HEK293 (cell line): ENCODE results near the gene ACIN1.

Source experiments
- CTCF ChIA-PET: fragments of 350-600 bp; formaldehyde crosslinking; extraction: SDS; loops from one replicate; lab custom pipeline; 2021; ENCODE audit warnings: antibody characterized with exemption; lab: Yijun Ruan, JAX
- POLR2A ChIA-PET: fragments of 300-600 bp; formaldehyde crosslinking; extraction: SDS; loops from one replicate; lab custom pipeline; 2020; ENCODE audit warnings: antibody characterized with exemption, inconsistent platforms; lab: Yijun Ruan, JAX
- H3K27ac ChIP-seq: fragments of 200-500 bp; sonication (Bioruptor generic); 2 replicates; pipeline ENCODE4 v1.5.1; 2014; ENCODE audit warnings: low read depth, low read length, control low read depth, inconsistent platforms; ENCODE audit errors: extremely low read depth
- H3K36me3 ChIP-seq, 2 experiments: fragments of 200-500 bp in 1 of 2; sonication (Bioruptor generic) in 1 of 2; 1 replicate in 1 of 2; 2 replicates in 1 of 2; pipeline ENCODE4 v1.5.1; 2014 to 2017; ENCODE audit warnings: inconsistent platforms in 2 of 2, low read length in 2 of 2; ENCODE audit not compliant: control insufficient read depth in 2 of 2, insufficient read depth in 1 of 2
- H3K4me1 ChIP-seq: fragments of 200-500 bp; sonication (Bioruptor generic); 2 replicates; pipeline ENCODE4 v1.5.1; 2014; ENCODE audit warnings: mild to moderate bottlenecking, low read length, inconsistent platforms; ENCODE audit not compliant: control insufficient read depth, insufficient read depth
- H3K4me3 ChIP-seq: 2 replicates; pipeline ENCODE4 v1.5.1; 2011; ENCODE audit warnings: low read depth, mild to moderate bottlenecking, control low read depth, low read length, moderate library complexity
- H3K9me3 ChIP-seq: fragments of 200-500 bp; sonication (Bioruptor generic); 2 replicates; pipeline ENCODE4 v1.5.1; 2014; ENCODE audit warnings: low read depth, low read length, inconsistent platforms; ENCODE audit not compliant: control insufficient read depth, insufficient read depth
- ELK4 ChIP-seq: IDR thresholded peaks from 2 replicates; pipeline ENCODE4 v1.6.1; 2011; ENCODE audit warnings: mild to moderate bottlenecking, low read depth, low read length, borderline replicate concordance
- OVOL3 ChIP-seq: fragments of 450-650 bp; formaldehyde crosslinking; IDR thresholded peaks from 2 replicates; pipeline ENCODE4 v1.5.1; 2016; ENCODE audit warnings: missing biosample characterization, missing genetic modification characterization
- PBX3 ChIP-seq: sonication (generic); formaldehyde crosslinking; IDR thresholded peaks from 2 replicates; pipeline ENCODE4 v1.8.1; 2022; ENCODE audit warnings: mild to moderate bottlenecking, moderate library complexity, missing genetic modification reagents
- PRDM6 ChIP-seq: fragments of 450-650 bp; formaldehyde crosslinking; IDR thresholded peaks from 2 replicates; pipeline ENCODE4 v1.5.1; 2017; ENCODE audit warnings: missing biosample characterization, missing genetic modification characterization
- ZNF155 ChIP-seq: fragments of 450-650 bp; formaldehyde crosslinking; IDR thresholded peaks from 2 replicates; pipeline ENCODE4 v1.5.1; 2016; ENCODE audit warnings: missing biosample characterization, missing genetic modification characterization
- ZNF24 ChIP-seq: fragments of 450-650 bp; formaldehyde crosslinking; IDR thresholded peaks from 2 replicates; pipeline ENCODE4 v1.5.1; 2016; ENCODE audit warnings: missing biosample characterization, missing genetic modification characterization
- ZNF26 ChIP-seq: fragments of 450-650 bp; formaldehyde crosslinking; IDR thresholded peaks from 2 replicates; pipeline ENCODE4 v1.5.1; 2016; ENCODE audit warnings: missing biosample characterization, missing genetic modification characterization
- ZNF548 ChIP-seq: fragments of 450-650 bp; formaldehyde crosslinking; IDR thresholded peaks from 2 replicates; pipeline ENCODE4 v1.5.1; 2016; ENCODE audit warnings: missing biosample characterization, missing genetic modification characterization
- ZNF658 ChIP-seq: fragments of 450-650 bp; formaldehyde crosslinking; IDR thresholded peaks from 2 replicates; pipeline ENCODE4; 2016; ENCODE audit warnings: missing biosample characterization, missing genetic modification characterization
- ZNF837 ChIP-seq: fragments of 450-650 bp; formaldehyde crosslinking; IDR thresholded peaks from 2 replicates; pipeline ENCODE4 v1.5.1; 2016; ENCODE audit warnings: missing biosample characterization, missing genetic modification characterization
- ZXDB ChIP-seq: fragments of 450-650 bp; formaldehyde crosslinking; IDR thresholded peaks from 2 replicates; pipeline ENCODE4 v1.5.1; 2016; ENCODE audit warnings: missing biosample characterization, missing genetic modification characterization
- TF ChIP-seq, protein P1 (sequence below): fragments of 450-650 bp; formaldehyde crosslinking; IDR thresholded peaks from 2 replicates; pipeline ENCODE4 v1.5.1; 2016; ENCODE audit warnings: missing biosample characterization, missing genetic modification characterization, borderline replicate concordance
- TF ChIP-seq, protein P2 (sequence below): fragments of 450-650 bp; formaldehyde crosslinking; IDR thresholded peaks from 2 replicates; pipeline ENCODE4 v1.5.1; 2016; ENCODE audit warnings: missing biosample characterization, missing genetic modification characterization

Gene ACIN1

DNA sequence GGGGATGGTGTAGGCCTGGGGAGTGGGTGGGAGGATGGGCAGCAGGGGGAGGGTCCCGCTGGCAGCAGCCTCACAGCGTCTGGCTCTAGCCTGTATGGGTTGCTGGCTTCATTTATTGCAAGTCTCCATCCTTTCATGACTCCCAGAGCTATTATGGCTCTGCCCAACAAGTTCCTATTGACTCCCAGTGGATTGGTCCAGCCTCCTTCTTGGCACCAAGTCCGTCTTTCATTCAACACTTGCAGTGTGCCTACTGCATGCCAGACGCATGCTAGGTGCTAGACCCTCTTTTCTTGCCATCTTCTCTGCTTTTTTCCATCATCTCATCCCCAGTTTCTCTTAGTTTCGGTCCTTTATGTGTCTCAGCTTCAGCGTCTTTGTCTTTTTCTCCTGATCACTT is 51.8 kb downstream of the ACIN1 start:
- CTCF ChIA-PET: interaction anchor here (3.8 kb wide), 1 partner anchor 57 kb away, joined by 12 read pairs; no protein-coding TSS in a partner anchor
- no peak overlapping the region for H3K27ac ChIP-seq
- TF ChIP-seq ELK4 (no peak), ZNF26 (tag by site-specific recombination) (no peak), ZNF548 (tag by site-specific recombination) (no peak), OVOL3 (no peak), PBX3 (CRISPR knock-in tag) (no peak), ZNF155 (tag by site-specific recombination) (no peak), PRDM6 (tag by site-specific recombination) (no peak), ZNF658 (no peak), ZNF837 (tag by site-specific recombination) (no peak), ZNF24 (tag by site-specific recombination) (no peak), ZXDB (tag by site-specific recombination) (no peak)
- TF ChIP-seq, protein P1, sequence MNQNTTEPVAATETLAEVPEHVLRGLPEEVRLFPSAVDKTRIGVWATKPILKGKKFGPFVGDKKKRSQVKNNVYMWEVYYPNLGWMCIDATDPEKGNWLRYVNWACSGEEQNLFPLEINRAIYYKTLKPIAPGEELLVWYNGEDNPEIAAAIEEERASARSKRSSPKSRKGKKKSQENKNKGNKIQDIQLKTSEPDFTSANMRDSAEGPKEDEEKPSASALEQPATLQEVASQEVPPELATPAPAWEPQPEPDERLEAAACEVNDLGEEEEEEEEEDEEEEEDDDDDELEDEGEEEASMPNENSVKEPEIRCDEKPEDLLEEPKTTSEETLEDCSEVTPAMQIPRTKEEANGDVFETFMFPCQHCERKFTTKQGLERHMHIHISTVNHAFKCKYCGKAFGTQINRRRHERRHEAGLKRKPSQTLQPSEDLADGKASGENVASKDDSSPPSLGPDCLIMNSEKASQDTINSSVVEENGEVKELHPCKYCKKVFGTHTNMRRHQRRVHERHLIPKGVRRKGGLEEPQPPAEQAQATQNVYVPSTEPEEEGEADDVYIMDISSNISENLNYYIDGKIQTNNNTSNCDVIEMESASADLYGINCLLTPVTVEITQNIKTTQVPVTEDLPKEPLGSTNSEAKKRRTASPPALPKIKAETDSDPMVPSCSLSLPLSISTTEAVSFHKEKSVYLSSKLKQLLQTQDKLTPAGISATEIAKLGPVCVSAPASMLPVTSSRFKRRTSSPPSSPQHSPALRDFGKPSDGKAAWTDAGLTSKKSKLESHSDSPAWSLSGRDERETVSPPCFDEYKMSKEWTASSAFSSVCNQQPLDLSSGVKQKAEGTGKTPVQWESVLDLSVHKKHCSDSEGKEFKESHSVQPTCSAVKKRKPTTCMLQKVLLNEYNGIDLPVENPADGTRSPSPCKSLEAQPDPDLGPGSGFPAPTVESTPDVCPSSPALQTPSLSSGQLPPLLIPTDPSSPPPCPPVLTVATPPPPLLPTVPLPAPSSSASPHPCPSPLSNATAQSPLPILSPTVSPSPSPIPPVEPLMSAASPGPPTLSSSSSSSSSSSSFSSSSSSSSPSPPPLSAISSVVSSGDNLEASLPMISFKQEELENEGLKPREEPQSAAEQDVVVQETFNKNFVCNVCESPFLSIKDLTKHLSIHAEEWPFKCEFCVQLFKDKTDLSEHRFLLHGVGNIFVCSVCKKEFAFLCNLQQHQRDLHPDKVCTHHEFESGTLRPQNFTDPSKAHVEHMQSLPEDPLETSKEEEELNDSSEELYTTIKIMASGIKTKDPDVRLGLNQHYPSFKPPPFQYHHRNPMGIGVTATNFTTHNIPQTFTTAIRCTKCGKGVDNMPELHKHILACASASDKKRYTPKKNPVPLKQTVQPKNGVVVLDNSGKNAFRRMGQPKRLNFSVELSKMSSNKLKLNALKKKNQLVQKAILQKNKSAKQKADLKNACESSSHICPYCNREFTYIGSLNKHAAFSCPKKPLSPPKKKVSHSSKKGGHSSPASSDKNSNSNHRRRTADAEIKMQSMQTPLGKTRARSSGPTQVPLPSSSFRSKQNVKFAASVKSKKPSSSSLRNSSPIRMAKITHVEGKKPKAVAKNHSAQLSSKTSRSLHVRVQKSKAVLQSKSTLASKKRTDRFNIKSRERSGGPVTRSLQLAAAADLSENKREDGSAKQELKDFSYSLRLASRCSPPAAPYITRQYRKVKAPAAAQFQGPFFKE (tag by site-specific recombination): no peak
- TF ChIP-seq, protein P2, sequence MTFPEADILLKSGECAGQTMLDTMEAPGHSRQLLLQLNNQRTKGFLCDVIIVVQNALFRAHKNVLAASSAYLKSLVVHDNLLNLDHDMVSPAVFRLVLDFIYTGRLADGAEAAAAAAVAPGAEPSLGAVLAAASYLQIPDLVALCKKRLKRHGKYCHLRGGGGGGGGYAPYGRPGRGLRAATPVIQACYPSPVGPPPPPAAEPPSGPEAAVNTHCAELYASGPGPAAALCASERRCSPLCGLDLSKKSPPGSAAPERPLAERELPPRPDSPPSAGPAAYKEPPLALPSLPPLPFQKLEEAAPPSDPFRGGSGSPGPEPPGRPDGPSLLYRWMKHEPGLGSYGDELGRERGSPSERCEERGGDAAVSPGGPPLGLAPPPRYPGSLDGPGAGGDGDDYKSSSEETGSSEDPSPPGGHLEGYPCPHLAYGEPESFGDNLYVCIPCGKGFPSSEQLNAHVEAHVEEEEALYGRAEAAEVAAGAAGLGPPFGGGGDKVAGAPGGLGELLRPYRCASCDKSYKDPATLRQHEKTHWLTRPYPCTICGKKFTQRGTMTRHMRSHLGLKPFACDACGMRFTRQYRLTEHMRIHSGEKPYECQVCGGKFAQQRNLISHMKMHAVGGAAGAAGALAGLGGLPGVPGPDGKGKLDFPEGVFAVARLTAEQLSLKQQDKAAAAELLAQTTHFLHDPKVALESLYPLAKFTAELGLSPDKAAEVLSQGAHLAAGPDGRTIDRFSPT (tag by site-specific recombination): no peak
- no peaks in the 10 kb centered on the region for H3K36me3 ChIP-seq
- H3K4me1 ChIP-seq: no peaks in the 10 kb centered on the region
- no peak overlapping the region for H3K4me3 ChIP-seq
- POLR2A ChIA-PET: interaction anchor here (0.8 to 0.9 kb wide), 2 partner anchors 13 to 29 kb away, joined by 3 read pairs; no protein-coding TSS in a partner anchor
- H3K9me3 ChIP-seq: no peaks in the 10 kb centered on the region
